IMR-90 (cell line): Measurements from ENCODE around the gene EPHA6. TPM values are rescaled to one million over a fixed set of nuclear protein-coding genes. Genes with fewer than 3 reads are reported as not detected.
A peak's percentile ranks its signal among the peaks of the same experiment; 100 is the strongest.

ENCODE experiments used
- ATAC-seq: fragments of 200-7000 bp; cut with Tn5 transposase; 2 replicates; pipeline ENCODE4 v1.9.1; 2020; ENCODE audit warnings: low read depth, mild to moderate bottlenecking, moderate library complexity
- BruUV-seq: library from RNA; stranded (reverse); fragments of 400-500 nt; replicated peaks from 2 replicates; lab custom pipeline; 2021; lab: Mats Ljungman, UMichigan
- CTCF ChIA-PET: fragments of 300-600 bp; formaldehyde crosslinking; extraction: SDS; loops from one replicate; lab custom pipeline; 2021; ENCODE audit warnings: antibody characterized with exemption; lab: Yijun Ruan, JAX
- POLR2A ChIA-PET: fragments of 300-600 bp; sonication (Branson Sonifier 250); formaldehyde crosslinking; loops from one replicate; lab custom pipeline; 2022; ENCODE audit warnings: antibody characterized with exemption; ENCODE audit not compliant: unreplicated experiment; lab: Charles Lee
- DNase-seq: peaks from one replicate; pipeline ENCODE4 v3.0.0; 2013
- H2AFZ ChIP-seq: replicated peaks from 2 replicates; pipeline ENCODE3; 2013; ENCODE audit warnings: low read length, mild to moderate bottlenecking; ENCODE audit not compliant: poor library complexity
- H2AK5ac ChIP-seq: 2 replicates; pipeline ENCODE4 v1.6.1; 2013; ENCODE audit warnings: low read depth, low read length, inconsistent platforms
- H2AK9ac ChIP-seq: replicated peaks from 2 replicates; pipeline ENCODE3; 2013; ENCODE audit warnings: mild to moderate bottlenecking, low read depth, low read length, moderate library complexity; ENCODE audit not compliant: poor library complexity
- H2BK120ac ChIP-seq: 2 replicates; pipeline ENCODE4 v1.6.1; 2013; ENCODE audit warnings: low read depth, low read length, inconsistent platforms
- H2BK15ac ChIP-seq: 3 replicates; pipeline ENCODE4 v1.6.1; 2013; ENCODE audit warnings: low read depth, low read length, inconsistent platforms
- H2BK20ac ChIP-seq: 2 replicates; pipeline ENCODE4 v1.6.1; 2013; ENCODE audit warnings: low read depth, mild to moderate bottlenecking, inconsistent platforms, low read length, moderate library complexity
- H2BK5ac ChIP-seq: 2 replicates; pipeline ENCODE4 v1.6.1; 2013; ENCODE audit warnings: mild to moderate bottlenecking, low read depth, low read length, inconsistent platforms; ENCODE audit not compliant: poor library complexity, severe bottlenecking
- H3K14ac ChIP-seq: replicated peaks from 2 replicates; pipeline ENCODE4 v1.6.1; 2013; ENCODE audit warnings: low read depth, low read length, inconsistent platforms
- H3K18ac ChIP-seq: 2 replicates; pipeline ENCODE4 v1.6.1; 2013; ENCODE audit warnings: low read depth, low read length, control low read depth
- H3K23ac ChIP-seq: 2 replicates; pipeline ENCODE4 v1.6.1; 2013; ENCODE audit warnings: low read depth, low read length, inconsistent platforms
- H3K27ac ChIP-seq: 2 replicates; pipeline ENCODE4 v1.5.1; 2013; ENCODE audit warnings: mild to moderate bottlenecking, control low read depth, low read length; ENCODE audit not compliant: insufficient read depth
- H3K27me3 ChIP-seq: 2 replicates; pipeline ENCODE4 v1.6.1; 2013; ENCODE audit warnings: low read length; ENCODE audit not compliant: control insufficient read depth, insufficient read depth
- H3K36me3 ChIP-seq: 2 replicates; pipeline ENCODE4 v1.6.1; 2013; ENCODE audit warnings: low read length, mixed read lengths; ENCODE audit not compliant: control insufficient read depth, insufficient read depth
- H3K4ac ChIP-seq: 2 replicates; pipeline ENCODE4 v1.6.1; 2013; ENCODE audit warnings: low read depth, low read length, inconsistent platforms
- H3K4me1 ChIP-seq: 2 replicates; pipeline ENCODE4 v1.6.1; 2013; ENCODE audit warnings: low read length, mixed read lengths; ENCODE audit not compliant: control insufficient read depth, insufficient read depth
- H3K4me2 ChIP-seq: 2 replicates; pipeline ENCODE4 v1.6.1; 2013; ENCODE audit warnings: low read depth, mild to moderate bottlenecking, control low read depth, low read length, moderate library complexity
- H3K4me3 ChIP-seq: 2 replicates; pipeline ENCODE4 v1.5.1; 2013; ENCODE audit warnings: low read depth, mild to moderate bottlenecking, control low read depth, low read length, moderate library complexity; ENCODE audit not compliant: insufficient read depth
- H3K56ac ChIP-seq: 2 replicates; pipeline ENCODE4 v1.6.1; 2013; ENCODE audit warnings: low read length, inconsistent platforms; ENCODE audit not compliant: insufficient read depth; ENCODE audit errors: extremely low read depth
- H3K79me1 ChIP-seq, 2 experiments: 2 replicates each; pipeline ENCODE4 v1.6.1; 2013; ENCODE audit warnings: low read length in 2 of 2, inconsistent platforms in 1 of 2, low read depth in 1 of 2
- H3K9ac ChIP-seq: 2 replicates; pipeline ENCODE4 v1.6.1; 2013; ENCODE audit warnings: low read depth, low read length, control low read depth
- H3K9me1 ChIP-seq: 2 replicates; pipeline ENCODE4 v1.6.1; 2013; ENCODE audit warnings: low read length, inconsistent platforms; ENCODE audit not compliant: insufficient read depth
- H3K9me3 ChIP-seq: 2 replicates; pipeline ENCODE4 v1.6.1; 2013; ENCODE audit warnings: low read length; ENCODE audit not compliant: control insufficient read depth, insufficient read depth
- H4K20me1 ChIP-seq: 2 replicates; pipeline ENCODE4 v1.6.1; 2013; ENCODE audit warnings: low read length, inconsistent platforms; ENCODE audit not compliant: insufficient read depth
- H4K5ac ChIP-seq: 2 replicates; pipeline ENCODE4 v1.6.1; 2013; ENCODE audit warnings: mild to moderate bottlenecking, low read depth, low read length, control low read depth
- H4K8ac ChIP-seq, 2 experiments: 2 replicates each; pipeline ENCODE4 v1.6.1; 2013; ENCODE audit warnings: low read depth in 2 of 2, low read length in 2 of 2, control low read depth in 1 of 2, inconsistent platforms in 1 of 2
- H4K91ac ChIP-seq: 2 replicates; pipeline ENCODE4 v1.6.1; 2013; ENCODE audit warnings: low read depth, low read length, inconsistent platforms; ENCODE audit not compliant: insufficient read depth
- MAFK ChIP-seq: IDR thresholded peaks from 2 replicates; pipeline ENCODE4 v1.6.1; 2012; ENCODE audit warnings: low read depth, low read length, improper control_type of control experiment
- NFE2L2 ChIP-seq: fragments of 150-350 bp; IDR thresholded peaks from 2 replicates; pipeline ENCODE4 v1.6.1; 2016; ENCODE audit warnings: low read depth, mild to moderate bottlenecking, low read length
- RAD21 ChIP-seq: IDR thresholded peaks from 2 replicates; pipeline ENCODE4 v1.6.1; 2012; ENCODE audit warnings: low read length, improper control_type of control experiment
- SMC3 ChIP-seq: fragments of 150-350 bp; IDR thresholded peaks from 2 replicates; pipeline ENCODE4 v1.6.1; 2016; ENCODE audit warnings: low read depth, mild to moderate bottlenecking, antibody characterized with exemption, low read length, moderate library complexity
- dilution Hi-C: fragments of 300-500 bp; cut with HindIII; formaldehyde crosslinking; loops from one replicate; pipeline ENCODE4 v1.14.3; 2018; ENCODE audit warnings: low sequenced_read_pairs; ENCODE audit not compliant: unreplicated experiment
- in situ Hi-C: fragments of 300-500 bp; cut with MboI; formaldehyde crosslinking; loops from 3 replicates; pipeline ENCODE4 v1.14.3; 2019; ENCODE audit warnings: low sequenced_read_pairs, inconsistent platforms, mixed read lengths
- intact Hi-C: fragments of 100-400 bp; cut with micrococcal nuclease; formaldehyde crosslinking; loops from 2 replicates; pipeline ENCODE4 v1.10.0; 2022
- polyA plus RNA-seq, 3 experiments: library from polyadenylated mRNA; depleted of rRNA; stranded (reverse); fragments of >200 nt; gene quantifications; 2 replicates each; pipeline ENCODE4 v1.2.3, GENCODE V29; 2012; ENCODE audit warnings: low replicate concordance in 1 of 3
- total RNA-seq: library from RNA; depleted of rRNA; stranded (reverse); fragments of >200 nt; gene quantifications from 2 replicates; pipeline ENCODE4 v1.2.3, GENCODE V29; 2012
- TF ChIP-seq, protein P1 (sequence below): conservative IDR thresholded peaks from 2 replicates; pipeline ENCODE4 v1.5.1; 2012; ENCODE audit warnings: mild to moderate bottlenecking, low read depth, low read length, improper control_type of control experiment

Gene EPHA6
- total and polyA plus RNA-seq, 2 of the 4 experiments (the other 2 are of a cell fraction), result not detected

DNA sequence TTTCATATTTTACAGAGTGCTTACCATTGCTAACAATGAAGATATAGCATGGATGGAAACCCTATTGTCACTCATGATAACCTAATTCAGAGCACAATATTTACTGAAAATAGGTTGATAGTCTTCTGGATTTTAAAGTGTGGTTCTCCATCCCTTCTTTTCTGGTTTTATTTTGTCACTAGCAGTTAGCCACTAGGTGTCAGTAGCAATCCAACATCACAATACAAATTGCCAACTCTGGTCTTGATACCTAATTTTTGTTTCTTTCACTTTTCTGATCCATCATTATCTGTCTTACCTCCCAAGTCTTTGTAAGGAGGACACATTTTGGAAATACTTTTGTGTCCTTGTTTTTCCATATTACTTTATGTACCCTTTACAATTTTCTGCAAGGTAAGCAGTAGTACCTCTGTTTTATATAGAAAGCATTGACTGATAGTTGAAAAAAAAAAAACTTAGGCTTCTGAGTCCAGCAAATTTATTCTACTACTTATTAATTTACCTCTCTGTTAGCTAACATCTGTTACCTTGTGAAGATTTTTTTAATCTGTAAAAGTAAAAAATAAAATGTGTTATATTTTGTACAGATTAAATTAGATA lies 979.1 kb downstream of the EPHA6 start:
- peak; percentile 64 for DNase-seq
- Histone ChIP-seq H4K5ac (no peak overlapping the region), H3K9ac (no peak overlapping the region), H4K8ac (no peak overlapping the region), H3K4ac (no peak overlapping the region), H3K4me1 (no peaks in the 10 kb centered on the region), H3K4me2 (no peak overlapping the region; the same call in 1 of the 2 replicates), H3K18ac (no peak overlapping the region), H2BK20ac (no peak overlapping the region), H3K9me3 (no peaks in the 10 kb centered on the region), H2BK5ac (no peak overlapping the region), H4K91ac (no peak overlapping the region), H3K23ac (no peak overlapping the region), H3K4me3 (no peak overlapping the region), H3K56ac (no peak overlapping the region), H3K36me3 (no peaks in the 10 kb centered on the region), H4K20me1 (no peaks in the 10 kb centered on the region), H2AFZ (no peak overlapping the region), H3K27me3 (no peaks in the 10 kb centered on the region), H3K14ac (no peak overlapping the region), H3K9me1 (no peaks in the 10 kb centered on the region), H2BK15ac (no peak overlapping the region), H2AK9ac (no peak overlapping the region), H3K27ac (no peak overlapping the region), H2BK120ac (no peak overlapping the region), H2AK5ac (no peak overlapping the region), H3K79me1 (no peaks in the 10 kb centered on the region)
- ChIA-PET CTCF (interaction anchor here (0.6 to 1.4 kb wide), 7 partner anchors 26 to 432 kb away, joined by 3 to 10 read pairs (median 4); no protein-coding TSS in a partner anchor), POLR2A (no interaction called here)
- no TSS peak for BruUV-seq
- in situ Hi-C loops (loop anchor here (5.0 to 25.0 kb wide), 2 partner anchors 229 to 544 kb away; no protein-coding TSS in a partner anchor), dilution Hi-C loops (no loop called here), intact Hi-C loops (loop anchor here (1.0 to 10.0 kb wide), 2 partner anchors 230 to 531 kb away; no protein-coding TSS in a partner anchor)
- ATAC-seq, result peak; percentile 65
- TF ChIP-seq SMC3, result peak; percentile 91
- TF ChIP-seq, protein P1, sequence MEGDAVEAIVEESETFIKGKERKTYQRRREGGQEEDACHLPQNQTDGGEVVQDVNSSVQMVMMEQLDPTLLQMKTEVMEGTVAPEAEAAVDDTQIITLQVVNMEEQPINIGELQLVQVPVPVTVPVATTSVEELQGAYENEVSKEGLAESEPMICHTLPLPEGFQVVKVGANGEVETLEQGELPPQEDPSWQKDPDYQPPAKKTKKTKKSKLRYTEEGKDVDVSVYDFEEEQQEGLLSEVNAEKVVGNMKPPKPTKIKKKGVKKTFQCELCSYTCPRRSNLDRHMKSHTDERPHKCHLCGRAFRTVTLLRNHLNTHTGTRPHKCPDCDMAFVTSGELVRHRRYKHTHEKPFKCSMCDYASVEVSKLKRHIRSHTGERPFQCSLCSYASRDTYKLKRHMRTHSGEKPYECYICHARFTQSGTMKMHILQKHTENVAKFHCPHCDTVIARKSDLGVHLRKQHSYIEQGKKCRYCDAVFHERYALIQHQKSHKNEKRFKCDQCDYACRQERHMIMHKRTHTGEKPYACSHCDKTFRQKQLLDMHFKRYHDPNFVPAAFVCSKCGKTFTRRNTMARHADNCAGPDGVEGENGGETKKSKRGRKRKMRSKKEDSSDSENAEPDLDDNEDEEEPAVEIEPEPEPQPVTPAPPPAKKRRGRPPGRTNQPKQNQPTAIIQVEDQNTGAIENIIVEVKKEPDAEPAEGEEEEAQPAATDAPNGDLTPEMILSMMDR, result peak; percentile 91
- no peak for TF ChIP-seq NFE2L2
- peak; percentile 89 for TF ChIP-seq RAD21
- TF ChIP-seq MAFK, result peak; percentile 66
